HG02678 (cell line): ENCODE results near the gene EOMES.
A peak's percentile ranks its signal among the peaks of the same experiment; 100 is the strongest.

ENCODE experiments used
- ATAC-seq: cut with Tn5 transposase; IDR thresholded peaks from one replicate; pipeline ENCODE4 v1.9.1; 2021; ENCODE audit warnings: mild to moderate bottlenecking, moderate library complexity; ENCODE audit not compliant: unreplicated experiment

EOMES gene

GRCh38 chr3:27720899-27721716 lies 1.0 kb downstream of the EOMES start:
- no peak for ATAC-seq

DNA sequence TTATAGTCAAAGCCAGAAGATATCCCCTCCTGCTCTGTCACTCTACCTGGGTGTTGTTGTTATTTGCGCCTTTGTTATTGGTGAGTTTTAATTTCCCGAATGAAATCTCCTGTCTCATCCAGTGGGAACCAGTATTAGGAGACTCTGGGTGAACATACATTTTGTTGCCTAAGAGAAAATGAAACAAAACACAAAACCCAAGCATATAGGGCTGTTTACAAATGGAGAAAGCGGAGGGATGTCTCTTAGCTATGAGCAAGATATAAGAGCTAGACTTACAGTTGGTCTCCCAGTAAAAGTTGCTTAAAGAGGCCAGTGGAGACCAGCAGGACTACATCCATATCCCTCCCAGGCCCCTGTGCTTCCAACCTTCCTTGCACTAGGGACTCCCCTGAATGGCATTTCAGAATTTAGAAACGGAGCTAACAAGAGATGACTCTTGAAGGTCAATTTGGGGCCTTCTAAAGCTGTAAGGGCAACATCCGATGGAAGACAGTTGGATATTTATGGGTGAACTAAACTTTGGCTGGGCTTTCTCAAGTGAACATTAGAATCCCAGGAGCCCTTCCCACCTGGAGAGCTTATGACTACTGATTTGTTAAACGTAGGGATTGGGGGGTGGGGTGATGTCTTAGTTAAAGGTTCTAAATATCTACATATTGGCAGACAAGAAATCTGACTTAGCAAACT lies 2.7 kb downstream of the EOMES start:
- ATAC-seq = no peak

- ATAC-seq = no peak
Measured at GRCh38 chr3:27718459-27718858, 3.7 kb downstream of the EOMES start.

DNA sequence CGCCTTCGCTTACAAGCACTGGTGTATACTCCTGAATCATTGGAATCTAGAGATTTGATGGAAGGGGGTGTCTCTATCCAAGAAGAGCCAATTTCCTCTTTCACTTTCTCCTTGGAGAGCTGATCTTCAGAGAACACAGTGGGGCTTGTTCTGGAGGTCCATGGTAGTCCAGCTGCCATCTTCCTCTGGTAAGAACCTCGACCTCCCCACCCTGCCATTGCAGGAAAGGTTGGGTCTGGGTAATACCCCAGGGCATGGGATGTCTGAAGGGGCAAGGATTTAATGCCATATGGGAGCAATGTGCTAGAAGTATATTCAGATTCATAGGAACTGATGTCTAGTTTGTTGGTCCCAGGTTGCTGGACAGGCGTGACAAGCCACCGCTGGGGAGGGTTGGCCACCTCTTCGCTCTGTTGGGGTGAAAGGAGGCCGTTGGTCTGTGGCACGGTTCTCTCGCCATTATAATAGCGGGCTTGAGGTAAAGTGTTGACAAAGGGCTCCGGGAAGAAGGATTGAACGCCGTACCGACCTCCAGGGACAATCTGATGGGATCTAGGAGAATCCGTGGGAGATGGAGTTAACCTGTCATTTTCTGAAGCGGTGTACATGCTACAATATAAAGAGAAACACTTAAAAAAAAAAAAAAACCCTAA lies 4.8 kb downstream of the EOMES start:
- ATAC-seq = no peak

- no peak for ATAC-seq
Measured at GRCh38 chr3:27716309-27716708, 5.8 kb downstream of the EOMES start.

- no peak for ATAC-seq
Measured at GRCh38 chr3:27715863-27716262, 6.3 kb downstream of the EOMES start.

DNA sequence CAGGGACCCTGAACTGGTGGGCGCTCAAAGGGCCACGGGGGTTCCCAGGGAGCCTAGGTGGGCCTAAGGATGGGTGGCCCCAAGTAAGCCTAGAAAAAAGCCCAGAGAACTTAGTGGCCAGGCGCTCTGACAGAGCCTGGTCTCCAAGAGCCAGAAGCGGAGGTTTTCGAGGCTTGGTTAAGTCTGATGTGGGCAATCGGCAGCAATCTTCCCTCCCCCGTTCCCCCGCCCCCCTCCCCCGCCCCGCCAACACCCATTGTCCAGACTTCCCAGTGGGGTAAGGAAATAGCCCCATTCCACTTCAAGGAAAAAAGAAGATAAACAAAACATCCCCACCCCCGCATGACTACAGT lies 6.7 kb downstream of the EOMES start:
- no peak for ATAC-seq

DNA sequence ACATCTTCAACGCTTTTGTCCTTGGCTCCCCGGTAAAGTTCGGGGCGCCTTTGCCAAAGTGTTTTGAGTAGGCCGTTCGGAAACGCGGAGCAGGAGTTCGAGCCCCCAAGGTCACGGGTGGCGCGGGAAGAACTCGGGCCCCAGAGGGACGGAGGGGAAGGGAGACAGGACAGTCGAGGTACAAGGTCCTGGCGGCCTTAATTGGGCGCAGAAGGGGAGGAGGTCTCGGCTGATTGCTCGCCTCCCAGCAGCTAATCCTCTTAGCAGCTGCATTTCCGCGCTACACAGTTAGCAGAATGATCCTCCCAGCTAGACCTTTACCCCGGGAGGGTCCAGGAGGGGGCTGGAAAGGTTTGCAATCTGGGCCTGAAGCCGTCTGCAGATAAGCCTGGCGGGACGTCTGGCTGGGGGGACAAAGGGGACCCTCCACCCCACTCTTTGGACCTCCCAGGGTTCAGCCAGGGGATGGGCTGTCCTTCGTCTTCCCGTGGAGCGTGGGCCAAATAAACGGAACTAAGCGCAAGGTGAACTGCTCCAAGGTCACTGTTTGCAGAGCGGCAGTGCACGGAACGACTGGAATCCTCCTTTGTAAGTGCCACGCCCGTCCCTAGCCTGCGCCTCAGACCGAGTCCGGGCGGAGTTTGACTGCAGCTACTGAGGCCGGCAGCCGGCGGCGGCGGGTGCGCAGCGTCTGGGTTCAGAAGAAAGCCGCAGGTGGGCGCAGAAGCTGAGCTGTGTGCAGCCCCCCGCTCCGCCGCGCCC lies 7.2 kb downstream of the EOMES start:
- no peak for ATAC-seq

- ATAC-seq = no peak
Measured at GRCh38 chr3:27714146-27714526, 8.0 kb downstream of the EOMES start.

DNA sequence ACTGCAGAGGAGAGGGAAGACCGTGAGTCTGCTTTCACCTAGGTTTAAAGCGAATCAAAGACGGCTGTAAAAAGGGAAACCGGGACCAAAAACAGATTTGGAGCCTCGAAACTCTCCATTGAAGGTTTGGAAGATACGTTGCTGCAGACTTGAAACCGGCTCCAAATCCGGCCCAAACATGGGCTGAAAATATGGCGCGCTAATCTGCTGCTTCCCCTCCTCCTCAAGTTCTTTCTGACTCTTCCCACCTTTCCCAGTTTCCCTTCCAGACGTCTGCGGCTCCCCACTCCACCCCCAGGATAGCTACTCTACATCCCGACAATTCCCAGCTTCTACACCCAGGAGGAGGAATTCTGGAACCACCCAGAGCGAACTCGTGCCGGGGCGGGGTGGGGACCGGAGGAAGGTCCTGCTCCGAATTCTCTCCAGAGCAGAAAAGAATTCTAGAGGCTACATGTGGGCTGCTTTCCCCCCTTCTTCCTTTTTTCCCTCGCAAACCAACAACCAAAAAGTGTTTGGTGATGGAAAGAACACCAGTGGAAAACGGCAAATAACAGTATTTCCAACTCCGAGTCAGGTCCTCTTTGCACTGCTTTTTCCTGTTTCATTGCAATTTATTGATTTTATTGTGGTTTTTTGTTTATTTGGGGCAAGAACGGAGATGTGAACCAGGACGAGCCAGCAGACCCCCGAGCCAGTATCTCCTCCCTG lies 8.5 kb downstream of the EOMES start:
- no peak for ATAC-seq

DNA sequence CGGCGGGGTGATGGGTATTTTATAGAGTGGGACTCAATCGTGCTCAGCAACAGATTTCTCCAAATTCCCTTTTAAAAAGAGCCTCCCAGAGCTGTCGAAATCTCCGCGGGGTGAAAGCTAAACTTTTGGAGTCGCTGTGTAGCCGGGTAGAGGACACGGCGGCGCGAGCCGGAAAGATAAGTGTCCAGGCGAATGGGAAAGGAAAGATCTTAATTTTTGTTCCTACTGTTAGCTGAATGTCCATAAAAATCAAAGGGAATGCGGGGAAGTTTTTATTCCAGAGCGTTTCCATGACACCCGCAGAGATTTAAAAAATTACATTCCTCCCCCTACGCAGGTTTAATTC lies 9.1 kb downstream of the EOMES start:
- no peak for ATAC-seq

GRCh38 chr3:27712136-27713077 lies 9.7 kb downstream of the EOMES start:
- ATAC-seq = peak; percentile 96

- ATAC-seq = no peak
Measured at GRCh38 chr3:27708250-27708649, 13.9 kb downstream of the EOMES start.

DNA sequence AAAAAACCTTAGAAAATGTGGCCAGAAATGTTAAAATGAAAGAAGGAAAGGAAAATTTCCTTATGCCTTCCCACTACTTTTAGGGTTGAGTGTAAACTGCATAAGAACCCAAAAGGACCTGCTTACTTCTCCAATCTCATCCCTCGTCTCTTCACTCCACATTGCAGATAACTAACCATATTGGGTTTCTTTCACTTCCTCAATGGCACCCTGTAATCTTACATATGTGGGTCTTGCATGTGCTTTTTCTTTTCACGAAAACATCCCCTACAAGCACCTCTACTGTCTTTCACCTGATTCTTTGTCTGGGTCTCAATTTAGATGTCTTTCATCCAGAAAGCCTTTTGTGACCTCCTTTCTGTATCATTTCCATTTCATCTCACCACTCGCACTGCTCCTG lies 23.1 kb downstream of the EOMES start:
- ATAC-seq = no peak

DNA sequence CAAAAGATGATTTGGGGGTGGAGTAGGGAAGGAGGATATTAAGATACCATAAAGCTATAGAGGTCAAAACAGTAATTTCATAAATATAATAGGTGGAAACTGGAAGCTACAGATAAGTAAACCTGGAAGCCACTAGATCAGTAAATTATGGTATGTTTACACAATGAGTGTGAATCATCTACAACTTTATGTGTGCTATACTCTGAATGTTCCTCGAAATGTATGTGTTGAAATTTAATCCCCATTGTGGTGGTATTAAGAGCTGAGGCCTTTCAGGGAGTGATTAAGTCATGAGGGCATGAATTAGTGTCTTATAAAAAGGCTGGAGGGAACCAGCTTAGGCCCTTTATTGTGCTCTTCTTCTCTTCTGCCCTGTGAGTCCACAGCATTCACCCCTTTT lies 25.2 kb downstream of the EOMES start:
- no peak for ATAC-seq

DNA sequence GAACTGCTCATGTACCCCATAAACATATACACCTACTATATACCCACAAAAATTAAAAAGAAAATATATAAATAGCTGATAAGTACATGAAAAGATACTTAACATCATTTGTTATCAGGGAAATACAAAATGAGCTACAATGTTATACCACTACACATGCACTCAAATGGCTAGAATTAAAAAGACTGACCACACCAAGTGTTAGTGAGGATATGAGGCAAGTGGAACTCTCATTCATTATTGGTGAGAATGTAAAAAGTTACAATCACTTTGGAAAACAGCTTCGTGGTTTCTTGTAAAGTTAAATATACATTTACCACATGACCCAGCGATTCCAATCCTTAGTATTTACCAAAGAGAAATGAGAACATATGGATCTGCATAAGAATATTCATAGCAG lies 26.5 kb downstream of the EOMES start:
- no peak for ATAC-seq

DNA sequence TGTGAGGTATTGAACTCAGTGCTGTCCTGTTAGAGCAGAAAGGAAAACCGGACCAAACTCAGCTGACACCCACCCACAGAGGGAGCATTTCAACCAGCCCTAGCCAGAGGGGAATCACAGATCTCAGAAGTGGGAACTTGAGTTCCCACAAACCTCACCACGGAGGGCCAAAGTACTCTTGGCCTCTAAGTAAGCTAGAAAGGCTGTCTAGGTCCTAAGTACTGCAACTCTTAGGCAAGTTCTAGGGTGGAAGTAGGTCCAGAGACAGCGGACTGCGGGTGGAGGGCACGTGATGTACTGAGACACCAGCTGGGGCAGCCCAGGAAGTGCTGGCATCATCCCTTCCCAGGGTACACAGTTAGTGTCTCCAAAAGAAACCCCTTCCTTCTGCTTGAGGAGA lies 34.1 kb downstream of the EOMES start:
- ATAC-seq = no peak

DNA sequence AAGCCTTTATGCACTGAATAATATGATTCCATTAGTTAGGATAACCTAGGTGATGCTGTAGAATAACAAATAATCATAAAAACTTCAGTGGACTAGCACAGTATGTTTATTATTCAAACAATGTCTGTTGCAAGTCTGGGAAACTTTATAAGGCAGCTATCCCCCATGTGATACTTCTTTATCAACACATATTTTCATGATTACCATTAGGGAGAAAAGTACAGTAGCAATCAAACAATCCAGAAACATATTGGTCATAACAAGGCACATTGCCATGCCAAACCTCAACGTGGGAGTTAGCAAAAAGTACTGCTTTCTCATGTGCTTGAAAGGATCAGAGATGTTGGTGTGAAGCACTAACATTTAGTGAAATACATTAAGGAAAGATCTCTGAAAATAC lies 35.5 kb downstream of the EOMES start:
- no peak for ATAC-seq

GRCh38 chr3:27685474-27685873 lies 36.6 kb downstream of the EOMES start:
- no peak for ATAC-seq

- ATAC-seq = no peak
Measured at GRCh38 chr3:27684302-27684701, 37.8 kb downstream of the EOMES start.
